Fibroblast of skin of left quadriceps (primary cell): ENCODE results near the gene CSE1L.
A peak's percentile ranks its signal among the peaks of the same experiment; 100 is the strongest.
"Not testable (repeated sequence)": the region's sequence is repeated elsewhere in the genome, so short reads cannot be mapped to it uniquely, and the experiment has no call there.

Experiments
- DNase-seq, 2 experiments: peaks; one replicate each; pipeline ENCODE4 v3.0.0-alpha.2; 2013; ENCODE audit warnings: low read depth in 2 of 2

CSE1L gene, protein sequence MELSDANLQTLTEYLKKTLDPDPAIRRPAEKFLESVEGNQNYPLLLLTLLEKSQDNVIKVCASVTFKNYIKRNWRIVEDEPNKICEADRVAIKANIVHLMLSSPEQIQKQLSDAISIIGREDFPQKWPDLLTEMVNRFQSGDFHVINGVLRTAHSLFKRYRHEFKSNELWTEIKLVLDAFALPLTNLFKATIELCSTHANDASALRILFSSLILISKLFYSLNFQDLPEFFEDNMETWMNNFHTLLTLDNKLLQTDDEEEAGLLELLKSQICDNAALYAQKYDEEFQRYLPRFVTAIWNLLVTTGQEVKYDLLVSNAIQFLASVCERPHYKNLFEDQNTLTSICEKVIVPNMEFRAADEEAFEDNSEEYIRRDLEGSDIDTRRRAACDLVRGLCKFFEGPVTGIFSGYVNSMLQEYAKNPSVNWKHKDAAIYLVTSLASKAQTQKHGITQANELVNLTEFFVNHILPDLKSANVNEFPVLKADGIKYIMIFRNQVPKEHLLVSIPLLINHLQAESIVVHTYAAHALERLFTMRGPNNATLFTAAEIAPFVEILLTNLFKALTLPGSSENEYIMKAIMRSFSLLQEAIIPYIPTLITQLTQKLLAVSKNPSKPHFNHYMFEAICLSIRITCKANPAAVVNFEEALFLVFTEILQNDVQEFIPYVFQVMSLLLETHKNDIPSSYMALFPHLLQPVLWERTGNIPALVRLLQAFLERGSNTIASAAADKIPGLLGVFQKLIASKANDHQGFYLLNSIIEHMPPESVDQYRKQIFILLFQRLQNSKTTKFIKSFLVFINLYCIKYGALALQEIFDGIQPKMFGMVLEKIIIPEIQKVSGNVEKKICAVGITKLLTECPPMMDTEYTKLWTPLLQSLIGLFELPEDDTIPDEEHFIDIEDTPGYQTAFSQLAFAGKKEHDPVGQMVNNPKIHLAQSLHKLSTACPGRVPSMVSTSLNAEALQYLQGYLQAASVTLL

DNA sequence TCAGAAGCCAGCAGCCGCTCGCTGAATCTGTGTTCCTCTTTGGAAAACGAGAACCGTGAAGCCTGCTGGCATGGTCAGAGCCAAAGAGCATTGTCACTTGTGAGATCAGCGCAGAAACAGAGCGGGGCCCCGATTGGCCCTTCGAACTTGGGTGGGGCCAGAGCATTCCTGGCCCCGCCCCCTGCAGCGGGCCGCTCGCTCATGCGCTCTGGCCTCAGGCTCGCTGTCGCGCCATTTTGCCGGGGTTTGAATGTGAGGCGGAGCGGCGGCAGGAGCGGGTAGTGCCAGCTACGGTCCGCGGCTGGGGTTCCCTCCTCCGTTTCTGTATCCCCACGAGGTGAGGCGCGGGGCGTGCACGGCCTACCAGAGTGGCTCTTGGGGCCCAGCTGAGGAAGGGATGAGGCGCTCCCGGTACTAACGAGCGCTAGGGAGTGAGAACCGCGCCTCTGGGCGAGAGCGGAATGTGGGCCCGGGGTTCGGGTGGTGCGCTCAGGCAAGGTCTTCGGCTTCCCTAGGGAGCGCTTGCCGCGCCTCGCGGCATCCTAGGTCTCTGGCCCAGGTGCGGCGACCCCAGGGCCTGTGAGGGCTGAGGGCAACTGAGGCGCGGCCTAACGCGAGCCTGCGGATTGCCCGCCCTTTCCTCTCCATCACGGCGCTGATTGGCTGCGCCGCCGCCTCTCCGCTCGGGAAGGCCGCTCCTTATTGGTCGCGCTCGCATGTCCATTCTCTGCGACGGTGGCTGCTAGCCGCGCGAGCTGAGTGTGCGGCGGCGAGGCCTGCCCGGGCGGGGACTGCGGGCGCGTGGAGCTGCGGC, at the start of gene CSE1L:
TSS of gene CSE1L (plus strand) at position 226 of the 814 bp plus-strand sequence. CDS start 12,152 bp downstream, outside the sequence.
- DNase-seq, result peak; percentile 86

GRCh38 chr20:48999890-49000870, 45.9 kb upstream of the CSE1L start:
- no peak for DNase-seq

- no peak for DNase-seq
These were observed 44.4 kb upstream of the CSE1L start for GRCh38 chr20:49001741-49002140.

DNA sequence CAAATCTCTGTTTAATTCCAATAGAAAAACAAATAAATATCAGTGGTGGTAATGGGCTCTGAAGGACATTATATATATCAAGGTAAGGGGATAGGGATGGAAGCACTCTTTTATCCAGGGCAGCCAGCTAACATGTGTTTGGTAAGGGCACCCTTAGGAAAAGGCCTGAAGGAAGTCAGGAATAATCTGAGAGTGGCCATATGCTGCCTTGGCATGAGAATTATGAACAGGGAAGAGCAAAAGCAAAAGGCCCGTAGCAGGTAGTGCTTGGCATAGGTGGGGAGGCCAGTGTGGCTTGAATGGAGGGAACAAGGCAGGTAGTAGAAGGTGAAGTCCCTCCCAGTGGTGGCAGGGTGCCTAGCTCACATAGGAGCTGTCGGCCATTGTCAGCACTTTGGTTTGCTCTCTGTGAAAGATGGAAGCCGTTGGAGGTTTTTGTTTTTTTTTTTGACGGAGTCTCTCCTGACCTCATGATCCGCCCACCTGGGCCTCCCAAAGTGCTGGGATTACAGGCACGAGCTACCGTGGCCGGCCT, 39.6 kb upstream of the CSE1L start:
- DNase-seq, result no peak

GRCh38 chr20:49009899-49010631, 36.0 kb upstream of the CSE1L start:
- no peak for DNase-seq

GRCh38 chr20:49024220-49024619, 21.9 kb upstream of the CSE1L start:
- DNase-seq, result no peak

DNA sequence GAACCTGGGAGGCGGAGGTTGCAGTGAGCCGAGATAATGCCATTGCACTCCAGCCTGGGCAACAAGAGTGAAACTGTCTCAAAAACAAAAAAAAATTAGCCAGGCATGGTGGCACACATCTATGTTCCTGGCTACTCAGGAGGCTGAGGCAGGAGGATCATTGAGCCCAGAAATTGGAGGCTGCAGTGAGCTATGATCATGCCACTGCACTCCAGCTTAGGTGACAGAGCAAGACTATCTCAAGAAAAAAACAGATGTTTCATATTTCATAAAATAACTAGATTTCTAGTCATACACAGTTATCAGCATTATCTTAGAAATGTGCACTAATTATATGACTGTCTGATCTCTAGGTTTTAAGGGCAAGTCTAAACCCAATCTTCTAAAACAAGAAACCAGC, 17.9 kb upstream of the CSE1L start:
- not testable (repeated sequence) for DNase-seq

- DNase-seq, result no peak
These were observed 17.4 kb upstream of the CSE1L start for GRCh38 chr20:49028684-49029083.

DNA sequence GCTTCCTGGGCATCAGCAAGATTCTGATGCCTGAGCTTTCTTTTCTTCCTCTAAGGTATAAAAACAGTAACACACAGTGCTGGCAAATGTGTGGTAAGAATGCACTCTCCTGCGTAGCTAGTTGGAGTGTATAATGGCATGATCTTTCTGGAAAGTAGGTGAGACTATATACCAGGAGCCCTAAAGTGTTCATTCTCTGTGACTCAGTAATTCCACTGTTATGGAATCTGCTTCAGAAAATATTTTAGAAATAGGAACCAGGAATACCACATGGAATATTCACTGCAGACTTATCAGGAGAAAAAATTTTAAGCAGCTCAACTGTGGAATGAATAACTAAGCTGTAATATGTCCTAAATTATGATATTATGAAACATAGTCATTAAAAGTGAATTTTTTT, 16.9 kb upstream of the CSE1L start:
- peak; percentile 13 to 20 for DNase-seq

DNA sequence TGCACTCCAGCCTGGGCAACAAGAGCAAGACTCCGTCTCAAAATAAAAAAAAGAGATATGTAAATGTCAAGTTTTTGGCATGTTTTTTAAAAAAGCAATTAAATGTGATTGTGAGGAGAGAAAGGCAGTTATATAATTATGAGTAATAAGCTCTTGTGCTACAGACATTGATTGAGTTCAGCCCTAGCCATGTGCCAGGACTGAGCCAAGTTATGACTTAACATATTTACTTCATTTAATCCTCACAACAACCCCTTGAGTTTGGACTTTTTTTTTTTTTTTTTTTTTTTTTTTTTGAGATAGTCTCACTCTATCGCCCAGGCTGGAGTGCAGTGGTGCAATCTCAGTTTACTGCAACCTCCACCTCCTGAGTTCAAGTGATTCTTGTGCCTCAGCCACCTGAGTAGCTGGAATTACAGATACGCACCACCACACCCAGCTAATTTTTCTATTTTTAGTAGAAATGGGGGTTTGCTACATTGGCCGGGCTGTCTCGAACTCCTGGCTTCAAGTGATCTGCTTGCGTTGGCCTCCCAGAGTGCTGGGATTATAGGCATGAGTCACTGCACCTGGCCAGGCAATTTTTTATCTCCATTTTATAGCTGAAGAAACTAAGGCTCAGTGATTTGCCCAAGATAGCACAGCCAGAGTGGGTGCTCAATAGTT, 15.0 kb upstream of the CSE1L start:
- no peak for DNase-seq

GRCh38 chr20:49032455-49032854, 13.7 kb upstream of the CSE1L start:
- DNase-seq, result no peak

- no peak for DNase-seq
These were observed 11.9 kb upstream of the CSE1L start for GRCh38 chr20:49034070-49034732.

DNA sequence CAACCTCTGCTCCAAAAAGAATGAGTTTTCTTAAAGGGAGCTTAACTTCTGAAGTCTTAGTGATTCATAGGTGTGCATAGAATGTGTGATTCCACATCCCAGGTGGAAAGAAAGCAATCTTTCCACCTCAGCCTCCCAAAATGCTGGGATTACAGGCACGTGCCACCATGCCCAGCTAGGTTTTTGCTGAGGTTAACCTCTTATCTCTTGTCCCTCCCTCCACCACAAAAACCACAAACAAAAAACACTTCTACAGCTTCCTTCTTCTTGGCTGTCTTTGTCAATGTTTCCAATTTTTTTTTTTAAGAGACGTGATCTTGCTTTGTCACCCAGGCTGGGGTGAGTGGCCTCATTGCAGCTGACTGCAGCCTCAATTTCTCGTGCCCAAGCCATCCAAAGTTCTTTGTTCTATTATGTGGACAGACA, 8.1 kb upstream of the CSE1L start:
- no peak for DNase-seq

GRCh38 chr20:49039854-49040253, 6.3 kb upstream of the CSE1L start:
- DNase-seq, result no peak

GRCh38 chr20:49043000-49043399, 3.1 kb upstream of the CSE1L start:
- DNase-seq, result no peak

- no peak for DNase-seq
These were observed 549 bp upstream of the CSE1L start for GRCh38 chr20:49045440-49046086.

DNA sequence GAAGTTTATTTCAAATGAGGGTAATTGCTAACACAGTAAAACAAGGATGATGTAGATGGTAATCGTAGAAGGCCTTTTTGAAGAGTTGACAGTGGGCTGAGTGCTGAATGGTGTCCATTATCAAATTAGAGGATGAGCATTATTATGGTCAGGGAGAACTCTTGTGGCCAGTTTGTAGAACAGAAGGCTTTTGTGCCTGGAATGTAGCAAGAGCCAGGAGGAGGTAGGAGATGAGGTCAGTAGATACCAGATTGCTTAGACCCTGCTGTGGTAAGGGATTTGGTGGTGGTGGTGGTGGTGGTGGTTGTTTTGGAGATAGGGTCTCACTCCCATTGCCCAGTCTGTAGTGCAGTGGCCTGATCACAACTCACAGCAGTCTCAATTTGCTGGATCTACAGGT, 6.2 kb downstream of the CSE1L start:
- DNase-seq, result no peak
